GM18517 (cell line): ENCODE measurements around the gene CDK7.
"Not testable (repeated sequence)": the region's sequence is repeated elsewhere in the genome, so short reads cannot be mapped to it uniquely, and the experiment has no call there.

Source experiments
- ATAC-seq: cut with Tn5 transposase; IDR thresholded peaks from one replicate; pipeline ENCODE4 v1.9.1; 2021; ENCODE audit warnings: mild to moderate bottlenecking, moderate library complexity; ENCODE audit not compliant: unreplicated experiment

The CDK7 gene

DNA sequence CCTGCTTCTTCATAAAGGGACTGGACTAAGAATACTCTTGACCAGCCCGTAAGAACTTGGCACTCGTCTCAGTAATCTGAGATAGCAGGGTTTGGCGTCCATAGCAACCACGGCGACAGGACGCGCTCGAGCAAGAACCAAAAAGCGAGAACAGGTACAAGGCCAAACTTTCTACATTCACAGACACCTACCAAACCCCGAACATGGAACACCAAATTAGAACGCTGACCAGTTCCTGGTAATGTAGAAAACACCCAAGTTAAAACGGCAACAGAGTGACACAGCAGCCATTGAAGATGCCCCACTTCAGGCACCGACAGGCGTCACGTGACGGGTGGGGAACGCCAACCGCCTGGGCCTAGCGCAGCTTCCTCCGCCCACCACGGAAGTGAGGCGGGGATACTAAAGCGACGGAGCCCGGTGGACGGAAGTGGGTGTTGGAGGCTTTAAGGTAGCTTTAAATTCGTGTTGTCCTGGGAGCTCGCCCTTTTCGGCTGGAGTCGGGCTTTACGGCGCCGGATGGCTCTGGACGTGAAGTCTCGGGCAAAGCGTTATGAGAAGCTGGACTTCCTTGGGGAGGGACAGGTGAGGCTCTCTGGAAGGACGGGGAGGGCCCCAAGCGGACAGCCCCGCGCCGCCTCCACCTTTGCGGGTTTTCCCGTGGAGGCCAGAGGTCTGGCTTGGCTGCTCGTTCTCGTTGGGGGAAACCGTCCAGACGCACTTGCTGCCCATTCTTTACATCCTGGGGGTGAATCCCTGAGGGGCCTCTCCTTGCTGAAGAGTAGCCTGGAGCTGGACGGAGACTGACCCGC is at the start of gene CDK7:
Gene CDK7, plus strand, starts transcription at position 430 of the 812 bp plus-strand sequence. Its CDS starts 90 bp downstream, at position 520.
- peak; percentile 97 for ATAC-seq

DNA sequence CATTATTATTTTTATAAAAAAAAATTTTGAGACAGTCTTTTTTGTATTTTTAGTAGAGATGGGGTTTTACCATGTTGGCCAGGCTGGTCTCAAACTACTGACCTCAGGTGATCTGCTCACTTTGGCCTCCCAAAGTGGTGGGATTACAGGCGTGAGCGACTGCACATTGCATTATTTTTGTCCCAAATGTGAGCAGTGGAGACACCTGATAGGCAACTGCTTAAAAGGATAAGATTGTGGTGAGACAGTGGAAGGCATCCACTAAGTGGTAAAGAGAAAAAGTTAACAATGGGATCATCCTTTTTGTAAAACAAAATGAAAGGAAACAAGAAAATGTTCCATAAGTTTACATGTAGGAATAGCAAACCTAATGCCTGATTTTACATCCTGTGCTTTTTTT is 47.3 kb upstream of the CDK7 start:
- no peak for ATAC-seq

DNA sequence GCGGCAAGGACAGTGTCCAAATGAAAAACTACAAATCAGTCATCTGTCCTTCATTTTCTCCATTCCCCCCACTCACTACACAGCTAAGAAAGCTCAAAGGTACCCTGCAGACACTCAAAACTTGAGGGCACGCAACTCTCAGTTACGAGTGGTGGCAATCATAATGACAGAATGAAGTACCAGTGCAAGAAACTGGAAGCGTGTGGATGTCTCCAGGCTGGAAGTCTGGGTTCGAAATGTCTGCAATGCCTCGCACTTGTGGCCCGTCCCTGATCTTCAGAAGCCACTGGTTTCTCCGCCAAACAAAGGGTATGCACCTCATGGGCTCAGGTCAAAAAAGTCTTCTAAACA is 45.9 kb upstream of the CDK7 start:
- no peak for ATAC-seq

DNA sequence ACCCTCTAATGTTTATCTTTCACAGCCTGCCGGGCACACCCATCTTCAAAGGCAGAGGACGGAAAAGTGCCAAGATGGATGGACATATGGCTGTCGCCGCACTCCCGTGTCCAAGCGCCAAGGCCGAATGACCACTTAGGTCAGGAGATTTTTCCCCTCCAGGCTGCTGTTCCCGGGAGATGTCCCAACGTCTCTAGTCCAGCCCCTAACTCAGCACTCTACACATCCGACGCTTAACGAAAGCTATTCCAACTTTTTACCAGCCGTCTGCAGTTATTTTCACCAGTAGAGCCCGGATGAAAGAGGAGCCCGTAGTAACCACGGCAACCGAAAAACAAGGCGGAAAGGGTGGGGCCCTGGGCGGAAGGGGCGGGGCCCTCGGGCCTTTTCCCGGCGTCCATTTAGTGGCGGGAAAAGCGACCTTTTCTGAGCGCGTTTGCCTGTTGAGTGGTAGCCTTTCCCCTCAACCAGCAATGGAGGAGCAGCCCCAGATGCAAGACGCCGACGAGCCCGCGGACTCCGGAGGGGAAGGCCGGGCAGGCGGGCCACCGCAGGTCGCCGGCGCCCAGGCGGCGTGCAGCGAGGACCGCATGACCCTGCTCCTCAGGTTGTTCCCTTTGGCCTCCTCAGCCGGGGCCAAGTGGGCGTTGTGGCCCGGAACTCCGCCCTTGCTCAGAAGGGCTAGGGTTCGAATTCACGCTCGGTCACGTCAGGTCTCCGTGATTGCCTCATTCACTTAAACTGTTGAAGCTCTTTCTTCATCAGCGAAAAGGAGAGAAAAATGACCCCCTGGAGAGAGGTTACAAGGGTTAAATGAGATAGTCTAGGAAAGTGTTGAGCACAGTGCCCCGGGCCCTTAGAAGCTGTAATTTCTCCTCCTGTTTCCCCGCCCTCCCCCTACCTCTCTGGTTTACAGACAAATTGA is 45.3 kb upstream of the CDK7 start, which contains the start of gene CENPH:
Gene CENPH, plus strand, starts transcription at position 422 of the 925 bp plus-strand sequence. Its CDS starts 52 bp downstream, at position 474.
- ATAC-seq, result peak; percentile 93

DNA sequence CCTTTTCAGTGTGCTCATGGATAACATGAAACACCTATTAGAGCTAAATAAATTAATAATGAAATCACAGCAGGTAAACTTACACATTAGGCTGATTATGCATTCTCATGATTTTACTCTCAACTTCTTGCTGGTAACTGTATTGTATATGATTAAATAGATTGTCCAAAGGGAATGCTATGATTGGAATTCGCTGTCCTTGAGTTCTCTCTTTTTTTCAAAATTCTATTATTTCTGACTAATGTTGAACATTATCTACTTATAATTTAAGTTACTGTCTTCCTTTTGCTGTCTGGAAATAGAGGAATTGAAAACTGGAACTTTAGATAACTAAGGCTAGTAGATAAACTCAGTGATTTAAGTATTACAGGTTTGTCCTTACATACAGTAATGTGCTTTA is 32.2 kb upstream of the CDK7 start:
- no peak for ATAC-seq

DNA sequence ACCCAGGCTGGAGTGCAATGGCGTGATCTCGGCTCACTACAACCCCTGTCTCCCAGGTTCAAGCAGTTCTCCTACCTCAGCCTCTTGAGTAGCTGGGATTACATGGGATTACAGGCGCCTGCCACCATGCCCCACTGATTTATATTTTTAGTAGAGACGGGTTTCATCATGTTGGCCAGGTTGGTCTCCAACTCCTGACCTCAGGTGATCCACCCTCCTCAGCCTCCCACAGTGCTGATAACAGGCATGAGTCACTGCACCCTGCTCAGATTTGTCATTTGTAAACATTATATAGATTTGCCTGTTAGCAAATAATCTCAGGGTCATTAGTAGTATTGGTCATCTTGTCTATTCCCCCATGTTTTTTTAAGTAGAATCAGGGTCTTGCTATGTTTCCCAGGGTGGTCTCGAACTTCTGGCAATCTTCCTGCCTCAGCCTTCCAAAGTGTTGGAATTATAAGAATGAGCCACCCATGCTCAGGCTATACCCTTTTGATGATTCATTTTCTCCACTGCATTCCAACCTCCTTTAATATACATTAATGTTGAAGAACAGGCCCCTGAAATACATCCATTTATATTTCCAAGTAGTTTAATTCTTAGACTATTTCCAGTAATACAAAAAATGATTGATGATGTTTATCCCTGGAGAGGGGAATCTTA is 28.0 kb upstream of the CDK7 start:
- ATAC-seq, result no peak

DNA sequence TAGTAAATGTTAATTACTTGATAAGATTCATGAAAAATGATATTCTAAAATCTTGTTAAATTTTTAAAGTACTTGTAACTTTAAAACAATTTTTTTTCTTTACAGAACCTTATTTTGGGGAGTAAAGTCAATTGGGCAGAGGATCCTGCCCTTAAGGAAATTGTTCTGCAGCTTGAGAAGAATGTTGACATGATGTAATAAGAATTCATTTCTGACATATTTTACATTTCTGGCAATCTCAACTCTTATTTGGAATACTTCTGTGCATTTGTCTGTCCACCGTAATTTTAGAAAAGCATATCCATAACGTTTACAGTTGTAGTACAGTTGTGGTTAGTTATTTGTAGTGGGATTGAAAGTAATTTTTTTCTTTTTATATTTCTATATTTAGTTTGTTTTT is 25.1 kb upstream of the CDK7 start:
- ATAC-seq, result no peak

DNA sequence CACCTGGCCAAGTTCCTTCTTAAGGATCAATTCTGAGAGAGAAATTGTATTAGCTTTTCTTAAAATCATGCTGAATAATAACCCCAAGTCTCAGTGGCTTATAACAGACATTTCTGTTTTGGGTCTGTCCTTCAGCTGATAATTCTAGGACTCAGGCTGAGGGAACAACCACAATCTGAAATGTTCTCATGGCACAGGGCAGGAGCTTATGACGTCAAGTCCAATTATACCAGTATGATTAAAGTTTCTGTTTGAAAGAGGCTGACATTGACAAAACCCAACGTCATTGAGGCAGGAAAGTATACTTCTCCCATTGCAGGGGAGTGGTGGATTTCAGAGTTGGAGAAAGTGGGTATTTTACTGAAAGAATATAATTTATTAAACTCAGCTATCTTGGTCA is 23.5 kb upstream of the CDK7 start:
- no peak for ATAC-seq

DNA sequence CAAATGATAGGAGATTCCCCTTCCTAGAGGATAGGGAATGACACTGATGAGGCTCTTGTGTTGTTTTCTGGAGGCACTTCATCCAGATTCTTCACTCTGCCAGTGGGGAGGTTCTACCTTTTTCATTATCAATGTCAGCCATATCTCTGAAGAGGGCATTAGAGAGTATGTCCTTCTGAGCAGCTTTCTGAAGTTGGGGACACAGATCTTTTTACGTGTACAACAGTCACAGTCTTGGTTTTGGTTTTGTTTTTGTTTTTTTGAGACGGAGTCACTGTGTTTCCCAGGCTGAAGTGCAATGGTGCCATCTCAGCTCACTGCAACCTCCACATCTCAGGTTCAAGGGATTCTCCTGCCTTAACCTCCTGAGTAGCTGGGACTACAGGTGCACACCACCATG is 22.7 kb upstream of the CDK7 start:
- ATAC-seq, result no peak

DNA sequence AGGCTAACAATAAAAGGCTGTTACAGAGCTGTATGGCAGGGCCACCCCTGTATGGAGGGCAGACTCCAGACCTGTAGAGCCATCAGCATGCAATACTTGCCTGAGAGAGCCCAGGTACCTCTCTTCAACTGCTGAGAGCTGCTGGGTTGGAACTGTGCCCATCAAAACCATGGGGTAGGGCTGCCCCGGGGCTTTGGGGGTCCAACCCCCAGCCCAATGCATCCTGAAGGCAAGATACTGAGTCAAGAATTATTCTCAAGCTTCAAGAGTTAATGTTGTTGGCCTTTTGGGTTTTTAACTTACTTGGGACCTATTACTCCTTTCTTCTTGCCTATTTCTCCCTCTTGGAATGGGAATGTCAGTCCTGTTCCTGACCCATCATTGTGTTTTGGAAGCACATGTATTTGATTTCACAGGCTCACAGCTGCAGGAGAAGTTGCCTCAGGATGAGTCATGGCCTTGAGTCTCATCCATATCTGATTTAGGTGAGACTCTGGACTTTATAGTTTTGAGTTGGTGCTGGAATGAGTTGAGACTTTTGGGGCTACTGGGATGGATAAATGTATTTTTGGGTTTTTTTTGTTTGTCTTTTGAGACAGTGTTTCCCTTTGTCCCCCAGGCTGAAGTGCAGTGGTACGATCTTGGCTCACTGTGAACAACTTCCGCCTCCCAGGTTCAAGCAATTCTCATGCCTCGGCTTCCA is 21.0 kb upstream of the CDK7 start:
- ATAC-seq, result no peak

DNA sequence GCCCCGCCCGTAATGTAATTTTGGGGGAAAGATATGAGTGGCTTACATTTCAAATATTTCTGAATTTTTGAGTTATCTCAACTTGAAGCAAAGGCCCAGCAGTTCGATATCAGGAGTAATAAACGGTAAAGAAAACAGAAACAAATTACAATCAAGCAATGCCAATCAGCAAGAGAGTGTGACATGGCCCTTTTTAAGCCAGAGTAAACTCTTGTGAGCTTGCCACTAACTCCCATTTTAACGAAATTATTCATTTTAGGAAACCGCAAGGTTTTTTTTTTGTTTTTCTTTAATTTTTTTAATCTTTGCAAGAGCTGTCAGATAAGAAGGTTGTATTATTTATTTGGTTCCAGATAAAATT is 17.6 kb upstream of the CDK7 start:
- ATAC-seq, result no peak

DNA sequence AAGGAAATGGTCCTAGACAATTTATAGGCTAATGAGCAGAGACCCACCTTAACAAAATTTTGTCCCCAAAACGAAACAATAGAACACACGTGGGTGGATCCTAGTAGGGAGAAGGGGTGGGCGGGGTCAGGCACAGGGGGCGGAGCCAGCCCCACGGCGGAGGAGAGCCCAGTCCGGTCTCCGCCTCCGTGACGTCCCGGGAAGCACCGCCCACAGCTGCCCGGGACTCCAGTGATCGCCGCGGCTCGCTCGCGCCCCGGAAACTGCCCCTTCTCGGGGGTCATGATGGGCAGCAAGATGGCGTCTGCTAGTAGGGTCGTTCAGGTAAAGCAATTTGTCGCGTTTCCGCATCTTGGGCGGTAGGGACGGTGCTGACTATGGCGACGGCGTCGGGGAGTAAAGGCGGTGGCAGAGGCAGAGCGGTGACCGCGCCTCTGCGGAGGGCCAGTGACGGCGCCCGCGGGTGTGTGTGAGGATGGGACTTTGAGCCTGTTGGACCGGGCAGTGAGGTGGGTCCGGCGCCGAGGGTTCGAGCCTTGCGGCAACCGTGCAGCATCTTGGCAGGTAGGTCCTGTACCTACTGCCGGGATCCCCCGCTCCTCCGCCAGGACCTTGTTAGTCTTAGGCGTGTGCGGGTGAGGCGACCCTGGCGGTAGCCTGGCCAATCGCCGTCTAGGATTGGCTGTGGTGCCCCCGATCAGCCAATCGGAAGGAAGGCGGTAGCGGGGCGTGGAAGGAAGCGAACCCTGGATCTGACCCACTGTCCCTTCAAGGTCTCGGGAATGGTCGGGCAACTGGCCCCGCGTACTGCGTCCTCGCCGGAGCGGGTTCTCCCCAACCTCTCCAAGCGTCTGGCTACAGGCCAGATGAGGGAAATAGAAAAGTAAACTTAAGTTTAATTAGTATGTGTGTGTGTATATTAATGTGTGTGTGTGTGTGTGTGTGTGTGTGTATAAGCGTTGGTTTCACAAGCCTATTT is 16.8 kb upstream of the CDK7 start:
- peak; percentile 78 for ATAC-seq

DNA sequence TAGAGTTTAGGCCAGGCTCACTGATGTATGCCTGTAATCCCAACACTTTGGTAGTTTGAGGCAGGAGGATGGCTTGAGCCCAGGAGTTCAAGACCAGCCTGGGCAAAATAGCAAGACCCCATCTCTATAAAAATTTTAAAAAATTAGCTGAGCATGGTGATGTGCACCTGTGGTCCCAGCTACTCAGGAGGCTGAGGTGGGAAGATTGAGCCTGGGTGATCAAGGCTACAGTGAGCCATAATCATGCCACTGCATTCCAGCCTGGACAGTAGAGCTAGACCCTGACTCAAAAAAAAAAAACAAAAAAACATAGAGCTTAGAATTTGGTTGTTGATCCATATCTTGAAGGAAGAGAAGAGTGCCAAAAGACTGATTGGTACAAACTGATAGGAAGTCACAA is 14.7 kb upstream of the CDK7 start:
- ATAC-seq, result no peak

DNA sequence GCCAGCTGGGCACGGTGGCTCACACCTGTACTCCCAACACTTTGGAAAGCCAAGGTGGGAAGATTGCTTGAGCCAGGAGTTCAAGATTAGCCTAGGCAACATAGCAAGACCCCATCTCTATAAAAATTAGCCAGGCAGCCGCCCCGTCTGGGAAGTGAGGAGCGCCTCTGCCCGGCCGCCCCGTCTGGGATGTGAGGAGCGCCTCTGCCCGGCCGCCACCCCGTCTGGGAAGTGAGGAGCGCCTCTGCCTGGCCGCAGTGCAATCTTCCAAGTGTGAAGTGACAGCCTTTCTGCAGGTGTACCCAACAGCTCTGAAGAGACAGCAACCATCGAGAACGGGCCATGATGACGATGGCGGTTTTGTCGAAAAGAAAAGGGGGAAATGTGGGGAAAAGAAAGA is 14.3 kb upstream of the CDK7 start:
- ATAC-seq, result not testable (repeated sequence)

DNA sequence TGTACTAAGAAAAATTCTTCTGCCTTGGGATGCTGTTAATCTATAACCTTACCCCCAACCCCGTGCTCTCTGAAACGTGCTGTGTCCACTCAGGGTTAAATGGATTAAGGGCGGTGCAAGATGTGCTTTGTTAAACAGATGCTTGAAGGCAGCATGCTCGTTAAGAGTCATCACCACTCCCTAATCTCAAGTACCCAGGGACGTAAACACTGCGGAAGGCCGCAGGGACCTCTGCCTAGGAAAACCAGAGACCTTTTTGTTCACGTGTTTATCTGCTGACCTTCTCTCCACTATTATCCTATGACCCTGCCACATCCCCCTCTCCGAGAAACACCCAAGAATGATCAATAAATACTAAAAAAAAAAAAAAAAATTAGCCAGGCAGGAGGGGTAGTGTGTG is 13.9 kb upstream of the CDK7 start:
- ATAC-seq, result not testable (repeated sequence)

DNA sequence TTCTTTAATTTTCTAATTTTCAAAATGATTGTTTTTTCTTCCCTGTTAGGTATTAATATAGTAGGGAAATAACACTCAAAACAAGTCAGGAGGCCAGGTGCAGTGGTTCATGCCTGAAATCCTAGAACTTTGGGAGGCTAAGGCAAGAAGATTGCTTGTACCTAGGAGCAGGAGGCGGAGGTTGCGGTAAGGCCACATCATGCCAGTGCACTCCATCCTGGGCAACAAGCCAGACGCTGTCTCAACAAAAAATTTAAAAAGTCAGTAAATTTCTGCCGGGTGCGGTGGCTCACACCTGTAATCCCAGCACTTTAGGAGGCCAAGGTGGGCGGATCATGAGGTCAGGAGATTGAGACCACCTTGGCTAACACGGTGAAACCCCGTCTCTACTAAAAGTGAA is 10.2 kb upstream of the CDK7 start:
- no peak for ATAC-seq

DNA sequence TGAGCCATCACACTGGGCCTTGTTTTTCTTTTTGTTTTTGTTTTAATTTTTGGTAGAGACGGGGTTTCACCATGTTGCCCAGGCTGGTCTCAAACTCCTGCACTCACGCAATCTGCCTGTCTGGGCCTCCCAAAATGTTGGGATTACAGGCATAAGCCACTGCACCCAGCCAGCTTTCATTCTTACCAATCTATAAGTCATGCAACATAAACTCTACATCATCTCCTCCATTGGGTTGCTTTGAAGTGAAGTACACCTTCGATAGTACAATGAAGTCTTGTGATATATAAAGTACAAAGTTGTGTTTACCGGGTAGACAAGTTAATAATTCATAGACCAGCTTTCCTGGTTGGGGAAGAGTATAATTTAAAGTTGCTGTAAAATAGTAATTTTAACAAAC is 8.8 kb upstream of the CDK7 start:
- ATAC-seq, result no peak

DNA sequence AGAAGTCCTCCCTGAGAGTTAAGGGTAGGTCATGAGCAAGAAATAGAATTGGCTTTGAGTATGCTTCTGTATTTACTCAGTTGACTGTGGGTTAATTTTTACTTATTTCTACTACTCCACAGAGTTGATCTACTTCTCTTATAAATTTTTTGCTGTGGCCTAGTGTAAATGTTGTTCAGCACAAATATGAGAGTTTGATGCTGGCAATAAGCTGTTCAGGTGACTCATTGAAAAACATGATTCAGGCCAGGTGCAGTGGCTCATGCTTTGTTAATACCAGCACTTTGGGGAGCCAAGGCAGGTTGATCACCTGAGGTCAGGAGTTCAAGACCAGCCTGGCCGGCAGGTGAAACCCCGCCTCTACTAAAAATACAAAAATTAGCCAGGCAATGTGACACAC is 4.5 kb upstream of the CDK7 start:
- no peak for ATAC-seq

DNA sequence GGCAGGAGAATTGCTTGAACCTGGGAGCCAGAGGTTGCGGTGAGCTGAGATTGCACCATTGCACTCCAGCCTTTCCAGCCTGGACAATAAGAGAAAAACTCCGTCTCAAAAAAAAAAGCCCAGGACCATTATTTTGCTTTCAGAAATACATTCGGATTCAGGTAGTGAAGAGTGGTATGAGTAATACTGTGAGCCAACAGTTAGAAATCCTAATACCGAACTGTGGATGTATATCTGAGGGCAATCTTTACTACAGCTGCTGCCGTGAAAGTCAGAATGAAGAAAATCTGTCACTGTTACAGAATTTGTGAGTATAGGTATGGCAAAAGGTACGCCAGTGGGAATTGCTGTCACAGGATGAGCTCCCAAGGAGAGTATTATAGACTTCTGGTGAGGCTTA is 3.4 kb upstream of the CDK7 start:
- ATAC-seq, result no peak

DNA sequence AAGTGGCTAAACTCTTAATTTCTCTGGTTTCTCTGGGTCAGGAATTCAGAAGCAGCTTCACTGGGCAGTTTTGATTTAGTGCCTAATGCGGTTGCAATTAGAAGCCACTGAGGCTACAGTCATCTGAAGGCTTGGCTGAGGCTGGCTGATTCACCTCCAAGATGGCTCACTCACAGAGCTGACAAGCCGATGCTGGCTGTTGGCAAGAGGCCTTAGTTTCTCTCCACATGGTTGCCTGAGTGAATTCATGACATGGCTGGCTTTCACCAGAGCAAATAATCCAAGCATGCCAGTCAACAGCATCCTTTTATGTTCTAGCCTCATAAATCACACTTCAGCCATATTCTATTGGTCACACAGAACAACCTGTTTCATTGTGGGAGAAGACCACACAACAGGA is 2.8 kb upstream of the CDK7 start:
- no peak for ATAC-seq
